ENCODE measurements around the gene DNAJB9.

Gene DNAJB9

GRCh38 chr7:108589874-108590273 lies 20.2 kb downstream of the DNAJB9 start:
- H3K4me3 ChIP-seq (ENCODE audit: low read depth in 1 of 2, low read length in 2 of 2), result no peak overlapping the region
- no peak overlapping the region for H3K27ac ChIP-seq (ENCODE audit: low read length)
- no peaks in the 10 kb centered on the region for H3K27me3 ChIP-seq (ENCODE audit: low read depth, low read length)
- H3K36me3 ChIP-seq (ENCODE audit: control insufficient read depth in 1 of 2, insufficient read depth in 2 of 2, low read length in 2 of 2), result no peaks in the 10 kb centered on the region
- no peaks in the 10 kb centered on the region for H3K4me1 ChIP-seq (ENCODE audit: control insufficient read depth in 1 of 2, insufficient read depth in 2 of 2, low read length in 2 of 2)
- no peaks in the 10 kb centered on the region for H3K9me3 ChIP-seq (ENCODE audit: control insufficient read depth in 1 of 2, low read length in 2 of 2)

GRCh38 chr7:108590606-108591005 lies 20.9 kb downstream of the DNAJB9 start:
- H3K4me1 ChIP-seq (ENCODE audit: control insufficient read depth in 1 of 2, insufficient read depth in 2 of 2, low read length in 2 of 2), result no peaks in the 10 kb centered on the region
- no peaks in the 10 kb centered on the region for H3K36me3 ChIP-seq (ENCODE audit: control insufficient read depth in 1 of 2, insufficient read depth in 2 of 2, low read length in 2 of 2)
- H3K4me3 ChIP-seq (ENCODE audit: low read depth in 1 of 2, low read length in 2 of 2), result no peak overlapping the region
- no peak overlapping the region for H3K27ac ChIP-seq (ENCODE audit: low read length)
- H3K9me3 ChIP-seq (ENCODE audit: control insufficient read depth in 1 of 2, low read length in 2 of 2), result no peaks in the 10 kb centered on the region
- H3K27me3 ChIP-seq (ENCODE audit: low read depth, low read length), result no peaks in the 10 kb centered on the region

DNA sequence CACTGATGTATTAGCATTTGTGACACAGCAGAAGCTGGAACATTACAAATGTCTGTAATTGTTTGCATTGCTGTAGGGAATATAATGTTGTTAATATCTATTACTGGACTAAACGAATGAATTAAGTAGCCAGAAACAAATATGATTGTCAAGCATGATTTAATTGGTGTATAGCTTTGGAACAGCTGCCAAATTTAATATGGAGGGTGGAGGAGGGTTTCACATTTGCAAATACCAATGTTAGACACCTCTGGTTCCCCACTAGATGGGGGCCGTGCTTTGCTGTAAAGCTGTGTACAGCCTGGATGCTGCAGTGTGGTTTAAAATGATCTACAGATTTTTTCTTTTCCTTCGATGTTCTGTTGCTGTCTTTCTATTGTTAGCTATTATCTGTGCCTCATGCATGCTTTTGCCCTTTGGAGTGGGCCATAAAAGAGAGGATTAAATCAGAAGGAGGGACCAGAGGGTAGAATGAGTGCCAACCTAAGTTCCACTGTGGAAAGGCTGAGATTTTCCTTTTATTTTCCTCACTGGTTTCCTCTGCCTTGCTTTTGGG lies 23.1 kb downstream of the DNAJB9 start:
- no peak overlapping the region for H3K27ac ChIP-seq (ENCODE audit: low read length)

DNA sequence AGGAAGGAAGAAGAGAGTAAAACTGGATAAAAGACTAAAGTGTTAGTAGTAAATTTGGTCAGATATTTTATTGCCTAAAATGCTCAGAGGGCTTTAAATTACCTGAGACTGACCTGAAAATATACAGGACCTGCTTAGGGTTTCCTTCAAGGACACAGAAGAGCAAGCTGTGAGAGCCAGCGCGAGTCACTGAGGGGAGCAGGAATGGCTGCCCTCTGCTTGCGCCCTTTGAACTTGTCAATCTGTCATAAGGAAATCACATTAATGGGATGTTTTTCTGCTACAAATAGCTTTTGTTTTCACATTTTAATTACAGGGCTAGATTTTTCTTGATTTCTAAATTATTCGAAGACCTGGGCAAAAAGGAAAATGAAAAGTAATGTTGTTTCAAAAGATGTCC lies 26.9 kb downstream of the DNAJB9 start:
- Histone ChIP-seq H3K36me3 (ENCODE audit: control insufficient read depth in 1 of 2, insufficient read depth in 2 of 2, low read length in 2 of 2) (no peaks in the 10 kb centered on the region), H3K4me1 (ENCODE audit: control insufficient read depth in 1 of 2, insufficient read depth in 2 of 2, low read length in 2 of 2) (no peaks in the 10 kb centered on the region), H3K27ac (ENCODE audit: low read length) (no peak overlapping the region), H3K27me3 (ENCODE audit: low read depth, low read length) (no peaks in the 10 kb centered on the region), H3K4me3 (ENCODE audit: low read depth in 1 of 2, low read length in 2 of 2) (no peak overlapping the region), H3K9me3 (ENCODE audit: control insufficient read depth in 1 of 2, low read length in 2 of 2) (no peaks in the 10 kb centered on the region)

More for the DNA sequence above, 23.1 kb downstream of the DNAJB9 start:
- Histone ChIP-seq H3K4me3 (ENCODE audit: low read depth in 1 of 2, low read length in 2 of 2) (no peak overlapping the region), H3K36me3 (ENCODE audit: control insufficient read depth in 1 of 2, insufficient read depth in 2 of 2, low read length in 2 of 2) (no peaks in the 10 kb centered on the region), H3K4me1 (ENCODE audit: control insufficient read depth in 1 of 2, insufficient read depth in 2 of 2, low read length in 2 of 2) (no peaks in the 10 kb centered on the region), H3K27me3 (ENCODE audit: low read depth, low read length) (no peaks in the 10 kb centered on the region), H3K9me3 (ENCODE audit: control insufficient read depth in 1 of 2, low read length in 2 of 2) (no peaks in the 10 kb centered on the region)

DNA sequence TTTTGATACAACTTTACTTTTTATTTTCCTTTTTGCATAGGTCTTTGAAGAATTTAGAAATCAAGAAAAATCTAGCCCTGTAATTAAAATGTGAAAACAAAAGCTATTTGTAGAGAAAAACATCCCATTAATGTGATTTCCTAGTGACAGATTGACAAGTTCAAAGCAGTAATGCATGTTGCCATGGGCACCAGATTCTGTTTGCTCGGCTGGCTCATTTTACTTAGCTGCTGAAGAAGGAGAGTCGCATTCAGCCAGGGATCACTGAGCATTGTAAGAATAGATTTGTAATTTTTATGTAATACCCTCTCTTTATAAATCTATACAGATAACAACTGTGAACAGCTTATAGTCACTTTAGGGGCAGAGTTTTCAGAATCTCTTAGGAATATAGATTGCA lies 28.5 kb downstream of the DNAJB9 start:
- Histone ChIP-seq H3K4me1 (ENCODE audit: control insufficient read depth in 1 of 2, insufficient read depth in 2 of 2, low read length in 2 of 2) (no peaks in the 10 kb centered on the region), H3K9me3 (ENCODE audit: control insufficient read depth in 1 of 2, low read length in 2 of 2) (no peaks in the 10 kb centered on the region), H3K4me3 (ENCODE audit: low read depth in 1 of 2, low read length in 2 of 2) (no peak overlapping the region), H3K36me3 (ENCODE audit: control insufficient read depth in 1 of 2, insufficient read depth in 2 of 2, low read length in 2 of 2) (no peaks in the 10 kb centered on the region), H3K27ac (ENCODE audit: low read length) (no peak overlapping the region), H3K27me3 (ENCODE audit: low read depth, low read length) (no peaks in the 10 kb centered on the region)

- Histone ChIP-seq H3K27ac (ENCODE audit: low read length) (no peak overlapping the region), H3K4me1 (ENCODE audit: control insufficient read depth in 1 of 2, insufficient read depth in 2 of 2, low read length in 2 of 2) (no peaks in the 10 kb centered on the region), H3K27me3 (ENCODE audit: low read depth, low read length) (no peaks in the 10 kb centered on the region), H3K4me3 (ENCODE audit: low read depth in 1 of 2, low read length in 2 of 2) (no peak overlapping the region), H3K9me3 (ENCODE audit: control insufficient read depth in 1 of 2, low read length in 2 of 2) (no peaks in the 10 kb centered on the region), H3K36me3 (ENCODE audit: control insufficient read depth in 1 of 2, insufficient read depth in 2 of 2, low read length in 2 of 2) (no peaks in the 10 kb centered on the region)
Observed at GRCh38 chr7:108598914-108599580, 29.4 kb downstream of the DNAJB9 start.

GRCh38 chr7:108600399-108600798 lies 30.7 kb downstream of the DNAJB9 start:
- Histone ChIP-seq H3K9me3 (ENCODE audit: control insufficient read depth in 1 of 2, low read length in 2 of 2) (no peaks in the 10 kb centered on the region), H3K27me3 (ENCODE audit: low read depth, low read length) (no peaks in the 10 kb centered on the region), H3K36me3 (ENCODE audit: control insufficient read depth in 1 of 2, insufficient read depth in 2 of 2, low read length in 2 of 2) (no peaks in the 10 kb centered on the region), H3K4me1 (ENCODE audit: control insufficient read depth in 1 of 2, insufficient read depth in 2 of 2, low read length in 2 of 2) (no peaks in the 10 kb centered on the region), H3K4me3 (ENCODE audit: low read depth in 1 of 2, low read length in 2 of 2) (no peak overlapping the region), H3K27ac (ENCODE audit: low read length) (no peak overlapping the region)

DNA sequence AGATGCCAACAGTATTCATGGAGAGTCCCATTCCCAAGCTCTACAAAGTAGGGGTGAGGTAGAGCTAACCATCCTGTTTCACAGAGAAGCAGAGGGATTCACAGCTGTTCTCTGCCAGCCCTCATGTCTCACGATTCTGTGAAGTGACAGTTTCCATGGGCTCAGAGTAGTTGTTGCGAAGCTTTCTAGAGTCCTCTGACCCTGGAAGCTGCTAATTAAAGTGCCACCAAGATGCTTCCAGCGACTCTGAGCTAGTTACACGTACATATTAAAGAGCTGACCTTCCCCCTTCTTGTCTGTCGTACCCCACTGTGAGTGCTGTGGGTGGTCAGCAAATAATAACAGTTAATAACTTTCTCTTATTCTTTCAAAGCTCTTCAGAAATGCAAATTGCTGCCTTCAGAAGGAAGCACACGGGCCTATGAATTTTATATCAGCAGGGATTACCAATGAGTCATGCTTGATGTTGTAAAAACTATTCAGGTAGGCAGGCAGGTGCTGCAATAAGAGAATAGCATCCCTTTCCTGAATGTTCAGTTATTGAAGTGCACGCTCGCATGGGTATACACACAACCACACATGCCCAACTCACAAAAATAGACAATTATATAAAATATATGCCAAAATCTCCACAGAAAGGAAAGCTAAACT lies 34.1 kb downstream of the DNAJB9 start:
- Histone ChIP-seq H3K36me3 (ENCODE audit: control insufficient read depth in 1 of 2, insufficient read depth in 2 of 2, low read length in 2 of 2) (no peaks in the 10 kb centered on the region), H3K9me3 (ENCODE audit: control insufficient read depth in 1 of 2, low read length in 2 of 2) (no peaks in the 10 kb centered on the region), H3K4me1 (ENCODE audit: control insufficient read depth in 1 of 2, insufficient read depth in 2 of 2, low read length in 2 of 2) (no peaks in the 10 kb centered on the region), H3K27me3 (ENCODE audit: low read depth, low read length) (no peaks in the 10 kb centered on the region), H3K4me3 (ENCODE audit: low read depth in 1 of 2, low read length in 2 of 2) (no peak overlapping the region), H3K27ac (ENCODE audit: low read length) (no peak overlapping the region)

DNA sequence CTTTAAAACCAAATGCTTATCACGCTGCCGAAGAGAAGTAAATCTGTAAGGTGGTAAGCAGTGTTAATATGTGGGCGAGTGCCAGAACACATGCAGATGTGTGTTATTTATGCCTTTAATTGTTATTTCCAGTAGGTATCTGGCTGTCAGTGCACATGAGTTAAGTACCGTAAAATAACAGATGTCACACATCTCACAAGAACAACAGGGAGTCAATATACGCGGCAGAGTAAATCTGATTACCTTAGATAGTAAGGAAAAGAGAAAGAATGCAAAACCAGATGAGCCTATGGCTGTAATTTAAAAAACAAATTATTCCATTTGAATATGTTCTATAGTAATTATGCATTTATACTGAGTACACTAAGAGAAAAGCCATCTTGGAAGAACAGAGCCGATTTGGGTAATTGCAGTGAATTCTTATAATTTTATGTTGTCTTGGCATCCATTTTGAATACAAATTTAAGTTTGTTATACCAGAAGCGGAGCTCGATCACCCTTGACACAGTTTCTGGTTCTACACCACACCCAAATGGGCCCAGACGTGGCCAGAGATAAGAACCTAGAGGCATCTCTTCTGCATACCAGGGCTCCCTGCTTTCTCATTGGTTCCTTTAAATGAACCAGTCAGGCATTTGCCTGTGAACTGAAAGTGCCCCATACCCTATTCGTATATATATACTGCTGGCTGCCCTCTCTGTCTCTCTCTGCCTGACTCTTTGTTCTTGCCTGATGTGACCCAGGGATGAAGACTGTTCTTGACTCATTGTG lies 34.8 kb downstream of the DNAJB9 start:
- H3K9me3 ChIP-seq (ENCODE audit: control insufficient read depth in 1 of 2, low read length in 2 of 2), result no peaks in the 10 kb centered on the region
- no peak overlapping the region for H3K4me3 ChIP-seq (ENCODE audit: low read depth in 1 of 2, low read length in 2 of 2)

DNA sequence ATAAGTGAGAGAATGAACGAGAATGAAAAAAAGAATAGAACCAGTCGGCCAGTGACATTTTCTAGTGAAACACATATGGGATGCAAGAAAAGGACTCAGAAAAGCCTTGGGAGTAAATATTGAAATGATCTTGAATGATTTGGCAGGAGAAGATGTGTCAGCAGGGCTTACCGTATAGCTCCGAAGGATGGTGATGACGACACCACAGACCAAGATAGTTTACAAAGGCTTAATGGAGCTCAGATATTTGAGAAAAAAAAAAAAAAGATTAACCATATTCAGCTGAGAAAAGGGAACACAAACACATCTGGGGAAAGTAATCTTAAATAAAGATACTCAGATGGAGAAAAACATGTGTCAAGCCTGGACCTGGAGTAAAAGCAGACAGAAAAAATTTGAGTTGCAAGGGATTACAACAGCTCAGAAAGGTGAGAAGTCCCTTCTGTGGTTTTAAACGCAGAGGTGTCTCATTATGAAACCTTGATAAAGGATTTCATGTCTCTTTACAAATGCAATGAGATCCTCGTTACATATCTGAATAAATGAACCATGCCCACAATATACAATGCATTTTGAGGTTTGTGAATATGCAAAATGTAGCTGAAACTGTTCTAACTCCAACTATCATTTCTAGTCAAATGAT lies 36.0 kb downstream of the DNAJB9 start:
- no peaks in the 10 kb centered on the region for H3K27me3 ChIP-seq (ENCODE audit: low read depth, low read length)
- no peaks in the 10 kb centered on the region for H3K4me1 ChIP-seq (ENCODE audit: control insufficient read depth in 1 of 2, insufficient read depth in 2 of 2, low read length in 2 of 2)
- no peaks in the 10 kb centered on the region for H3K9me3 ChIP-seq (ENCODE audit: control insufficient read depth in 1 of 2, low read length in 2 of 2)
- H3K4me3 ChIP-seq (ENCODE audit: low read depth in 1 of 2, low read length in 2 of 2), result no peak overlapping the region
- H3K36me3 ChIP-seq (ENCODE audit: control insufficient read depth in 1 of 2, insufficient read depth in 2 of 2, low read length in 2 of 2), result no peaks in the 10 kb centered on the region
- no peak overlapping the region for H3K27ac ChIP-seq (ENCODE audit: low read length)

More for the DNA sequence above, 34.8 kb downstream of the DNAJB9 start:
- no peaks in the 10 kb centered on the region for H3K27me3 ChIP-seq (ENCODE audit: low read depth, low read length)
- H3K36me3 ChIP-seq (ENCODE audit: control insufficient read depth in 1 of 2, insufficient read depth in 2 of 2, low read length in 2 of 2), result no peaks in the 10 kb centered on the region
- no peaks in the 10 kb centered on the region for H3K4me1 ChIP-seq (ENCODE audit: control insufficient read depth in 1 of 2, insufficient read depth in 2 of 2, low read length in 2 of 2)
- H3K27ac ChIP-seq (ENCODE audit: low read length), result no peak overlapping the region

GRCh38 chr7:108609643-108610042 lies 40.0 kb downstream of the DNAJB9 start:
- H3K9me3 ChIP-seq (ENCODE audit: control insufficient read depth in 1 of 2, low read length in 2 of 2), result no peaks in the 10 kb centered on the region

More at GRCh38 chr7:108609643-108610042, 40.0 kb downstream of the DNAJB9 start:
- H3K4me1 ChIP-seq (ENCODE audit: control insufficient read depth in 1 of 2, insufficient read depth in 2 of 2, low read length in 2 of 2), result no peaks in the 10 kb centered on the region
- H3K4me3 ChIP-seq (ENCODE audit: low read depth in 1 of 2, low read length in 2 of 2), result no peak overlapping the region
- no peaks in the 10 kb centered on the region for H3K36me3 ChIP-seq (ENCODE audit: control insufficient read depth in 1 of 2, insufficient read depth in 2 of 2, low read length in 2 of 2)
- H3K27me3 ChIP-seq (ENCODE audit: low read depth, low read length), result no peaks in the 10 kb centered on the region
- no peak overlapping the region for H3K27ac ChIP-seq (ENCODE audit: low read length)
